Measurements from ENCODE around the gene CNTLN. TPM values are rescaled to one million over a fixed set of nuclear protein-coding genes. Genes with fewer than 3 reads are reported as not detected.

Gene CNTLN
- total and polyA plus RNA-seq, 2 of the 13 experiments (the other 11 are each of a cell fraction or from before 2014, with no cell fraction given): 1.5 to 5.7 TPM

DNA sequence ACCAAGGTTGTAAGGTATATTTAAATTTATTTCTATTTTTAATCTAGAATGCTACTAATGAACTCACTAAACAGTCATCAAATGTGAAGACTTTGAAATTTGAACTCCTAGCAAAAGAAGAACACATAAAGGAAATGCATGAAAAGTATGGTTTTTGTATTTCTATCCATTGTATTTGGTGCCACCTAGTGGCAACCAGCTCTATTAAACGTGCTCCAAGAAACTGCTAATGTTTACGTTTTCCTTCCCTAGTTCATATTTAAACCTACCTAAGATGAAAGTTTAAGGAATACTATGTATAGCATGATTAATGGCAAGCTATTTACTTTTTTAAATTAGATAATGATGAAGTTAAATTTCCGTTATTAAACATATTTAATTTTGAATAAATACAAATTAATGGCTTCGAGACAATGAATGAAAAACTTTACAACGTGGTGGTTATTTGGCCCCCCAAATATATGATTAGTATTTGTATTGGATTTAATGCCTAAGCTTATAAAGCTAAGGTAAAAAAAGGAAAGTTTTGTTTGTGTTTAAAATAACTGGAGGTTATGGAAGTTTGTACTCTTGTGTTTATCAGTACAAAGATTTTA, 328.1 kb downstream of the CNTLN start:
- Histone ChIP-seq H3K4me2 (ENCODE audit: low read depth, low read length) (no peak overlapping the region), H3K9ac (ENCODE audit: insufficient read depth, low read depth, low read length) (no peak overlapping the region), H3K27me3 (ENCODE audit: control insufficient read depth in 1 of 2, insufficient read depth in 2 of 2, low read length in 2 of 2) (no peaks in the 10 kb centered on the region), H3K36me3 (replicated peaks in 1 of 2; ENCODE audit: control insufficient read depth in 1 of 2, insufficient read depth in 2 of 2, low read length in 2 of 2) (no peaks in the 10 kb centered on the region), H2AFZ (ENCODE audit: low read length) (no peak overlapping the region), H3K79me2 (ENCODE audit: insufficient read depth, low read length) (no peaks in the 10 kb centered on the region), H3K9me3 (ENCODE audit: low read length) (no peaks in the 10 kb centered on the region), H3K27ac (ENCODE audit: extremely low read length, insufficient read depth, low read length) (no peak overlapping the region), H4K20me1 (ENCODE audit: insufficient read depth, low read length) (no peaks in the 10 kb centered on the region), H3K4me3 (replicated peaks in 1 of 3; ENCODE audit: insufficient read depth in 1 of 3, low read depth in 2 of 3, low read length in 3 of 3) (no peak overlapping the region), H3K4me1 (ENCODE audit: insufficient read depth, low read length) (no peaks in the 10 kb centered on the region)
- CTCF ChIA-PET (ENCODE audit: low intra/inter-chr PET ratio, low total read pairs): interaction anchor here (0.9 to 2.3 kb wide), 4 partner anchors 244 to 1590 kb away, joined by 3 to 15 read pairs (median 6); no protein-coding TSS in a partner anchor
- no TSS peak for BruUV-seq (replicated peaks)
- FAIRE-seq: peak; percentile 56
- 47% methylated on average over 5 of the region's 5 CpGs for WGBS (ENCODE audit: low lambda C conversion rate)
- no peak for ATAC-seq
- DNase-seq (ENCODE audit: low spot score): peak; percentile 31
- POLR2A ChIA-PET: no interaction called here
- intact Hi-C loops (cut with micrococcal nuclease; ENCODE audit: unreplicated experiment) (loop anchor here (1.0 to 5.0 kb wide), 4 partner anchors 246 to 1590 kb away; no protein-coding TSS in a partner anchor), in situ Hi-C loops (cut with HindIII; ENCODE audit: extremely low pct_ligation_motif_present, low pct_unique_long_range_greater_than_20kb) (loop anchor here (25.0 kb wide), 2 partner anchors 351 to 1601 kb away; no protein-coding TSS in a partner anchor)
- peak; percentile 49; the same call in 1 of the 2 replicates for TF ChIP-seq RAD21 (CRISPR knock-in tag; IDR thresholded peaks at IDR 0.05)
- no peak for TF ChIP-seq ZBTB46 (CRISPR knock-in tag; IDR thresholded peaks at IDR 0.05; ENCODE audit: borderline replicate concordance)
- TF ChIP-seq, protein P1, sequence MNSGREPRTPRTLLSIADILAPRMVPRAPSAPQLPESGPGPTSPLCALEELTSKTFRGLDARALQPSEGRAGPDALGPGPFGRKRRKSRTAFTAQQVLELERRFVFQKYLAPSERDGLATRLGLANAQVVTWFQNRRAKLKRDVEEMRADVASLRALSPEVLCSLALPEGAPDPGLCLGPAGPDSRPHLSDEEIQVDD (CRISPR knock-in tag; IDR thresholded peaks at IDR 0.05; ENCODE audit: borderline replicate concordance): no peak
- TF ChIP-seq KLF9 (CRISPR knock-in tag; IDR thresholded peaks at IDR 0.05; ENCODE audit: low read depth): no peak
- TF ChIP-seq CTCF (CRISPR knock-in tag; IDR thresholded peaks at IDR 0.05): peak; percentile 70
- TF ChIP-seq SMARCC2 (IDR thresholded peaks at IDR 0.05): no peak
- peak; percentile 37; the same call in 1 of the 2 replicates for TF ChIP-seq SMC3 (IDR thresholded peaks at IDR 0.05; ENCODE audit: low read length)
- TF ChIP-seq CENPT (CRISPR knock-in tag; IDR thresholded peaks at IDR 0.05; ENCODE audit: low read depth): no peak
- TF ChIP-seq ZNF577 (CRISPR knock-in tag; IDR thresholded peaks at IDR 0.05; ENCODE audit: borderline replicate concordance, low read depth): no peak
- no peak for TF ChIP-seq REST (IDR thresholded peaks at IDR 0.05; ENCODE audit: borderline replicate concordance in 1 of 2, low read depth in 1 of 2, low read length in 2 of 2)
- no peak for TF ChIP-seq PHF20 (CRISPR knock-in tag; IDR thresholded peaks at IDR 0.05)
- no peak for TF ChIP-seq KAT7 (CRISPR knock-in tag; IDR thresholded peaks at IDR 0.05; ENCODE audit: borderline replicate concordance)
- TF ChIP-seq CAMTA2 (CRISPR knock-in tag; IDR thresholded peaks at IDR 0.05; ENCODE audit: borderline replicate concordance): no peak
- TF ChIP-seq TRIM24 (CRISPR knock-in tag; IDR thresholded peaks at IDR 0.05): no peak
- TF ChIP-seq ZNF282 (IDR thresholded peaks at IDR 0.05; ENCODE audit: partially characterized antibody): no peak
- no peak for TF ChIP-seq ZFP36 (IDR thresholded peaks at IDR 0.05; ENCODE audit: borderline replicate concordance, low read depth, low read length, partially characterized antibody)
